ENCODE data around the gene PTPN14. TPM values are rescaled to one million over a fixed set of nuclear protein-coding genes. Genes with fewer than 3 reads are reported as not detected.

The PTPN14 gene
- total RNA-seq, 4 donors from 2014 or later, result 4.5 to 9.7 (median 7.1) TPM

DNA sequence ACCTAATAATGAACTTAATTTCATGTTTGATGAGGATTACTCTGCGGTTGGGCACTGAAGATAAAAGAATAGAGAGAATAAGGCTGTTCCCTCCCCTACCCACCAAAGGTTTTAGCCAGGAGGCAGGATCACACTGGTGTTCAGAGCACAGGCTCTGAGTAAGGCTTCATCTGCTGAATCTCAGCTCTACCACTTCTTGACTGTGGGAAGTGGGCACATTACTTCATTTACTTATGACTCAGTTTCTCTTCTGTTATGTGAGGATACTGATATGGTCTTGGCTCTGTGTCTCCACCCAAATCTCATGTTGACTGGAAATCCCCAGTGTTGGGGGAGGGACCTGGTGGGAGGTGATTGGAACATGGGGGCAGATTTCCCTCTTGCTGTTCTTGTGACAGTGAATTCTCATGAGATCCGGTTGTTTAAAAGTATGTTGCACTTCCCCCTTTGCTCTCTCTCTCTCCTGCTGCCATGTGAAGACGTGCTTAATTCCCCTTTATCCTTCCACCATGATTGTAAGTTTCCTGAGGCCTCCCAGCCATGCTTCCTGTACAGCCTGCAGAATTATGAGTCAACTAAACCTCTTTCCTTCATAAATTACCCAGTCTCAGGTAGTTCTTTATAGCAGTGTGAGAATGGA lies 190.8 kb downstream of the PTPN14 start:
- no peak overlapping the region for H3K4me3 ChIP-seq
- no peak overlapping the region for H3K27ac ChIP-seq
- in situ Hi-C loops (cut with MboI; ENCODE audit: low pct_ligation_motif_present in 1 of 4, low pct_unique_long_range_greater_than_20kb in 1 of 4, low sequenced_read_pairs in 3 of 4) (no loop called here), intact Hi-C loops (cut with DNase I; ENCODE audit: low total_unique reads) (no loop called here)
- WGBS, 2 donors (ENCODE audit: low coverage in 1 of 2), result 63 to 78% methylated on average over 2 to 3 of the region's 3 CpGs
- H3K36me3 ChIP-seq, result no peaks in the 10 kb centered on the region
- no peaks in the 10 kb centered on the region for H3K27me3 ChIP-seq
- TF ChIP-seq, protein P1, sequence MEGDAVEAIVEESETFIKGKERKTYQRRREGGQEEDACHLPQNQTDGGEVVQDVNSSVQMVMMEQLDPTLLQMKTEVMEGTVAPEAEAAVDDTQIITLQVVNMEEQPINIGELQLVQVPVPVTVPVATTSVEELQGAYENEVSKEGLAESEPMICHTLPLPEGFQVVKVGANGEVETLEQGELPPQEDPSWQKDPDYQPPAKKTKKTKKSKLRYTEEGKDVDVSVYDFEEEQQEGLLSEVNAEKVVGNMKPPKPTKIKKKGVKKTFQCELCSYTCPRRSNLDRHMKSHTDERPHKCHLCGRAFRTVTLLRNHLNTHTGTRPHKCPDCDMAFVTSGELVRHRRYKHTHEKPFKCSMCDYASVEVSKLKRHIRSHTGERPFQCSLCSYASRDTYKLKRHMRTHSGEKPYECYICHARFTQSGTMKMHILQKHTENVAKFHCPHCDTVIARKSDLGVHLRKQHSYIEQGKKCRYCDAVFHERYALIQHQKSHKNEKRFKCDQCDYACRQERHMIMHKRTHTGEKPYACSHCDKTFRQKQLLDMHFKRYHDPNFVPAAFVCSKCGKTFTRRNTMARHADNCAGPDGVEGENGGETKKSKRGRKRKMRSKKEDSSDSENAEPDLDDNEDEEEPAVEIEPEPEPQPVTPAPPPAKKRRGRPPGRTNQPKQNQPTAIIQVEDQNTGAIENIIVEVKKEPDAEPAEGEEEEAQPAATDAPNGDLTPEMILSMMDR (IDR thresholded peaks at IDR 0.05), result no peak
- no peak for TF ChIP-seq POLR2A (IDR thresholded peaks at IDR 0.05)
- TF ChIP-seq EP300 (IDR thresholded peaks at IDR 0.05; ENCODE audit: low read depth), result no peak
- no peak for TF ChIP-seq POLR2AphosphoS5 (IDR thresholded peaks at IDR 0.05)
- H3K4me1 ChIP-seq, result no peaks in the 10 kb centered on the region
- DNase-seq, result no peak
- H3K9me3 ChIP-seq, result no peaks in the 10 kb centered on the region

GRCh38 chr1:214360116-214360515 lies 191.3 kb downstream of the PTPN14 start:
- TF ChIP-seq, protein P1 (IDR thresholded peaks at IDR 0.05), result no peak
- no peak for TF ChIP-seq POLR2AphosphoS5 (IDR thresholded peaks at IDR 0.05)
- TF ChIP-seq EP300 (IDR thresholded peaks at IDR 0.05; ENCODE audit: low read depth), result no peak
- TF ChIP-seq POLR2A (IDR thresholded peaks at IDR 0.05), result no peak
- Histone ChIP-seq H3K27me3 (no peaks in the 10 kb centered on the region), H3K27ac (no peak overlapping the region), H3K4me3 (no peak overlapping the region), H3K36me3 (no peaks in the 10 kb centered on the region), H3K4me1 (no peaks in the 10 kb centered on the region), H3K9me3 (no peaks in the 10 kb centered on the region)
- DNase-seq, result no peak
- WGBS, 2 donors (ENCODE audit: low coverage in 1 of 2), result 79 to 87% methylated on average over 5 of the region's 5 CpGs
- intact Hi-C loops (cut with DNase I; ENCODE audit: low total_unique reads), result no loop called here
- in situ Hi-C loops (cut with MboI; ENCODE audit: low pct_ligation_motif_present in 1 of 4, low pct_unique_long_range_greater_than_20kb in 1 of 4, low sequenced_read_pairs in 3 of 4), result no loop called here

DNA sequence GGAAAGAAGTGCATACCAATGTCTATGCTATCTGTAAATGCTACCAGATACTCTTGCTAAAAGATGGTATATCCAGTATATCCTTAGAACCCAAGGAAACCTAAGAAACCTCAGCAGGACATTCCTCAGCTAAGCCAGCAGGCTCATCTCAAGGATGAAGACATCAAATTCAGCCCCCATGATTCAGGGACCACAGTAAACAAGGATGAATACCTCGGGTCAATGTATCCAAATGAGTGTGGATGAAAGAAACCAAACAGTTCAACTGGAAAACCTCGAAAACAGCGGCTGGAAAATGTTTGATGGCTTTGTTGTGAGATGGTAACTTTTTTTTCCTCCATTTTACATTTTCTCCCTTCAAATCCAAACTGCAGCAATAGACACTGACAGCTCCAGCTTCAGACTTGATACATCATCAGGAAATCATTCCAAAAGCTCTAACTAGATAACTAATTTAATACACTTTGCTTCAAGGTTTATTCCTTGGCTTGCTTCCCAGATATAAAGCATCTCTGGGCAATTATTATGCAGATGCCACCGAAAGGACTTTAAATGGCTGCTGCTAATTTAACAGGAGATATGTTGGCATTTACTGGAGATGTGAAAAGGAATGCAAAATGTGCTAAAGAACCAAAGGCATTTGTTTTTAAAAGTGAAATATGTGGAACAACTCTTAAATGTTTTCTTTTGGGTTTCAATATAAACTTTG lies 196.8 kb downstream of the PTPN14 start:
- Histone ChIP-seq H3K4me1 (no peaks in the 10 kb centered on the region), H3K9me3 (no peaks in the 10 kb centered on the region), H3K4me3 (no peak overlapping the region), H3K27ac (no peak overlapping the region), H3K36me3 (no peaks in the 10 kb centered on the region), H3K27me3 (no peaks in the 10 kb centered on the region)
- no peak for DNase-seq
- 63 to 76% methylated on average over 4 of the region's 4 CpGs for WGBS, 2 donors (ENCODE audit: low coverage in 1 of 2)
- no peak for TF ChIP-seq POLR2A (IDR thresholded peaks at IDR 0.05)
- no peak for TF ChIP-seq EP300 (IDR thresholded peaks at IDR 0.05; ENCODE audit: low read depth)
- TF ChIP-seq, protein P1 (IDR thresholded peaks at IDR 0.05), result no peak
- TF ChIP-seq POLR2AphosphoS5 (IDR thresholded peaks at IDR 0.05), result no peak
- intact Hi-C loops (cut with DNase I; ENCODE audit: low total_unique reads), result no loop called here
- in situ Hi-C loops (cut with MboI; ENCODE audit: low pct_ligation_motif_present in 1 of 4, low pct_unique_long_range_greater_than_20kb in 1 of 4, low sequenced_read_pairs in 3 of 4), result no loop called here

GRCh38 chr1:214352838-214353237 lies 198.6 kb downstream of the PTPN14 start:
- WGBS, 2 donors (ENCODE audit: low coverage in 1 of 2), result 92 to 96% methylated on average over 4 of the region's 4 CpGs
- no peaks in the 10 kb centered on the region for H3K4me1 ChIP-seq
- H3K4me3 ChIP-seq, result no peak overlapping the region
- no peak for DNase-seq
- no peak overlapping the region for H3K27ac ChIP-seq
- in situ Hi-C loops (cut with MboI; ENCODE audit: low pct_ligation_motif_present in 1 of 4, low pct_unique_long_range_greater_than_20kb in 1 of 4, low sequenced_read_pairs in 3 of 4), result no loop called here
- H3K27me3 ChIP-seq, result no peaks in the 10 kb centered on the region
- intact Hi-C loops (cut with DNase I; ENCODE audit: low total_unique reads), result no loop called here
- TF ChIP-seq POLR2AphosphoS5 (IDR thresholded peaks at IDR 0.05), result no peak
- no peak for TF ChIP-seq POLR2A (IDR thresholded peaks at IDR 0.05)
- TF ChIP-seq EP300 (IDR thresholded peaks at IDR 0.05; ENCODE audit: low read depth), result no peak
- TF ChIP-seq, protein P1 (IDR thresholded peaks at IDR 0.05), result no peak
- no peaks in the 10 kb centered on the region for H3K9me3 ChIP-seq
- no peaks in the 10 kb centered on the region for H3K36me3 ChIP-seq

All from transverse colon (tissue), 4 donors.